ENCODE data around the gene SDR42E1. TPM values are rescaled to one million over a fixed set of nuclear protein-coding genes. Genes with fewer than 3 reads are reported as not detected.

Gene SDR42E1
- total RNA-seq, 4 donors from 2014 or later = 17.8 to 34.4 (median 31.2) TPM

DNA sequence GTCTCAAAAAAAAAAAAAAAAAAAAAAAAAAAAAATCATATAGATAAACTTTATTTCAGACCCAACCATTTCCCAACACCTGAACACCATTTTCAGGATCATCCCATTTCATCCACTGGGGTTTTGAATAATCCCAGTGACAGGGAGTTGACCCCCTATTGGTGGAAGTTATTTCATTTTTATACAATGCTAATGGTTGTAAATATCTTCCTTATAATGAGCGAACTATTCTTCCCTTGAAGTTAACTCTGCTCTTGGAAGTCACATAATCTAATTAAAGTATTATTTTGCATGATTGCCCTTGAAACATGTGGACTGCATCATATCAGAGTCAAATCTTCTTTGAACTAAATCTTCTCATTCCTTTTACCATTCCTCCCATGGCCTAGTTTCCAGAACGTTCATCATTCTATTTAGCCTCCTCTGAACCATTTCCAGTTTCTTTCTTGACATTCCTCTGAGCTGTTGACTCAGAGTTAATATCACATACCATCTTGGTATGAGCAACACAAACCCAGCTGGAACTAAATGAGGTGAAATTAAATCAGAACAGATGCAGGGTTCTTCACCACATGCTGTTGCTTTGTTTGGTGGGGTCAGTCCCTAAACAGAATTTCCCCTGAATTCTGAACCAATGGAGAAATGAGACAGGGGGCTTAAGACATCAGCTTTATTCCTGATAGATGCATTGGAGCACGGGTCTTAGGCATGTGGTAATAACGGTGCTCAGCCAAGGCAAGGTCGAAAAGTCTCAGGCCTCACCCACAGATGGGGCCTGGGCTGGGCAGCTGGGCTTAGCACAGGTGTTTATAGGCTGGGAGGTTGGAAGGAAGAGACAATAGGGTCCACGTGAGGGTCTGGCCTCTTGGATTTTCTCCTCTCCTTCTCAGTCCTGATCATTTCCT, 32.7 kb upstream of the SDR42E1 start:
- TF ChIP-seq CTCF (IDR thresholded peaks at IDR 0.05) (no peak), POLR2A (IDR thresholded peaks at IDR 0.05) (no peak)
- intact Hi-C loops (cut with DNase I; ENCODE audit: low total_unique reads) = no loop called here
- H3K4me3 ChIP-seq (ENCODE audit: low read depth, poor library complexity, severe bottlenecking) = no peak overlapping the region
- 57 to 67% methylated on average over 6 of the region's 6 CpGs for WGBS, 2 donors
- DNase-seq (ENCODE audit: low spot score in 2 of 2) = no peak

DNA sequence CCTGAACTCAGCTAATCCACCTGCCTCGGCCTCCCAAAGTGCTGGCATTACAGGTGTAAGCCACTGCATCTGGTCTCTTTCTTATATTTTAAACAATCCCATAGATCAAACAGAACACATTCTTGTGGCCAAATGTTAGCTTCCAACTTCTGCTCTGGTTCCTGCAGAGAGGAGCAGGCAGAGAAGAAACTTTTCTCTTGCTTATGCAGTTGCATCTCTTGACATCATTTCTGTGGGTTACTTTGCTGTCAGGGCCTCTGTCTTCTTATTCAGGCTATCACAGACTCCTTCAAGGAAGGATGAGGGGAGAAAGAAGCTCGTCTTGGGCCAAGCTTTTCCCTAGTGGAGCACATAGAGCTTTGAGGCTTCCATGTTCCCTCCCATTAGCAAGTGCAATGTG, 31.6 kb upstream of the SDR42E1 start:
- no peak overlapping the region for H3K4me3 ChIP-seq (ENCODE audit: low read depth, poor library complexity, severe bottlenecking)
- no peak for TF ChIP-seq CTCF (IDR thresholded peaks at IDR 0.05)
- no peak for TF ChIP-seq POLR2A (IDR thresholded peaks at IDR 0.05)
- DNase-seq (ENCODE audit: low spot score in 2 of 2) = no peak
- intact Hi-C loops (cut with DNase I; ENCODE audit: low total_unique reads) = no loop called here
- 79 to 85% methylated on average over 2 of the region's 2 CpGs for WGBS, 2 donors

GRCh38 chr16:82042144-82042543, 30.9 kb upstream of the SDR42E1 start:
- H3K4me3 ChIP-seq (ENCODE audit: low read depth, poor library complexity, severe bottlenecking) = no peak overlapping the region
- DNase-seq (ENCODE audit: low spot score in 2 of 2) = no peak
- intact Hi-C loops (cut with DNase I; ENCODE audit: low total_unique reads) = no loop called here
- WGBS, 2 donors = 86 to 87% methylated on average over 8 of the region's 8 CpGs
- TF ChIP-seq POLR2A (IDR thresholded peaks at IDR 0.05) = no peak
- TF ChIP-seq CTCF (IDR thresholded peaks at IDR 0.05) = no peak

DNA sequence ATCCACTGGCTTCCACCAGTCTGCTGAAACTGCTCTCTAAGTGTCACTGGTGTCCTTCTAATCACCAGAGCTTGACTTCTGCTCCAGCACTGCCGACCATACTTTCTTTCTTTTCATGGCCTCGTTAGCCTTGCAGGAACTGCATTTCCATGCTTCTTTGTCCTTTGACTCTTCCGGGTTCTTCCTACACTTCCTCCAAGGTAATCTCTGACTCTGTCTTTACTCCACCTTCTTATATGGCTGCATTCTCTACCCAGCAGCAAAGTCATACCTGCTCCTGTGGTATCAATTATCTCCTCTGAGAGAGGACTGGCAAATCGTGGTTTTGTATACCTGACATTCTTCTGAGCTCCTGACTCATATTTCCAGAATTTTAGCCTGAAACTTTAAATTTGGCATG, 30.3 kb upstream of the SDR42E1 start:
- H3K4me3 ChIP-seq (ENCODE audit: low read depth, poor library complexity, severe bottlenecking) = no peak overlapping the region
- 79 to 82% methylated on average over 4 of the region's 4 CpGs for WGBS, 2 donors
- DNase-seq (ENCODE audit: low spot score in 2 of 2) = no peak
- no peak for TF ChIP-seq POLR2A (IDR thresholded peaks at IDR 0.05)
- no peak for TF ChIP-seq CTCF (IDR thresholded peaks at IDR 0.05)
- intact Hi-C loops (cut with DNase I; ENCODE audit: low total_unique reads) = no loop called here

DNA sequence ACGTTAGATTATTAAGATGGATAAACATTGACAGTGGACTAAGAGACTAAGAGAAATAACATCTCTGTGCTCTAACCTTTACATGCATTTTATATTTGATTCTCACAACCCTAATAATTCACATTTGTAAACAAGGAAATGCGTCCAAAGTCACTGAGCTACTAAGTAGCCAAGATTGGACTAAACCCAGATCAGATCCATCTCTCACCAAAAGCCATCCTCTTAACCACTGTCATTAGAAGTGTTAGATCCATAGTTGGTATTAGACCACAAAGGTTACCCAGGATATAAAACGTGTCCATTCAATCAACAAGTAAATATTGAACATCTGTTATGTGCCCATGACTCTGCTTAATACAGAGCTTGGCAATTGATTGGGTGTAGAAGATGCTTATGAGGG, 29.0 kb upstream of the SDR42E1 start:
- intact Hi-C loops (cut with DNase I; ENCODE audit: low total_unique reads) = no loop called here
- 78 to 80% methylated on average over 3 of the region's 3 CpGs for WGBS, 2 donors
- DNase-seq (ENCODE audit: low spot score in 2 of 2) = no peak
- H3K4me3 ChIP-seq (ENCODE audit: low read depth, poor library complexity, severe bottlenecking) = no peak overlapping the region
- TF ChIP-seq POLR2A (IDR thresholded peaks at IDR 0.05) = no peak
- no peak for TF ChIP-seq CTCF (IDR thresholded peaks at IDR 0.05)
